Panc1 (cell line): Measurements from ENCODE around the gene CDCA7. TPM values are rescaled to one million over a fixed set of nuclear protein-coding genes. Genes with fewer than 3 reads are reported as not detected.

ENCODE experiments used
- ATAC-seq: fragments of 200-7000 bp; cut with Tn5 transposase; 2 replicates; pipeline ENCODE4 v1.9.1; 2020; ENCODE audit warnings: mild to moderate bottlenecking, moderate library complexity
- BruUV-seq: library from RNA; stranded (reverse); fragments of 400-500 nt; replicated peaks from 2 replicates; lab custom pipeline; 2021; lab: Mats Ljungman, UMichigan
- CTCF ChIA-PET: fragments of 300-600 bp; sonication (Branson Sonifier 250); formaldehyde crosslinking; loops from one replicate; lab custom pipeline; 2022; ENCODE audit warnings: antibody characterized with exemption; lab: Charles Lee
- POLR2A ChIA-PET: fragments of 300-600 bp; sonication (Branson Sonifier 250); formaldehyde crosslinking; loops from one replicate; lab custom pipeline; 2022; ENCODE audit warnings: antibody characterized with exemption; lab: Charles Lee
- DNase-seq: peaks from one replicate; pipeline ENCODE4 v3.0.0-alpha.2; 2010; ENCODE audit warnings: low read depth, low spot score
- H3K27ac ChIP-seq: 2 replicates; pipeline ENCODE4 v1.5.1; 2011; ENCODE audit warnings: mild to moderate bottlenecking, low read length, inconsistent platforms
- H3K27me3 ChIP-seq: fragments of 200-500 bp; sonication (Bioruptor generic); 2 replicates; pipeline ENCODE4 v1.6.0; 2014; ENCODE audit warnings: low read length, inconsistent platforms; ENCODE audit not compliant: control insufficient read depth, insufficient read depth
- H3K36me3 ChIP-seq: fragments of 200-500 bp; sonication (Bioruptor generic); 2 replicates; pipeline ENCODE4 v1.5.1; 2014; ENCODE audit warnings: inconsistent platforms, mild to moderate bottlenecking, low read length, moderate library complexity; ENCODE audit not compliant: control insufficient read depth, insufficient read depth
- H3K4me1 ChIP-seq: 2 replicates; pipeline ENCODE4 v1.5.1; 2011; ENCODE audit warnings: inconsistent platforms, mild to moderate bottlenecking, low read length, moderate library complexity; ENCODE audit not compliant: control insufficient read depth, insufficient read depth
- H3K4me3 ChIP-seq, 2 experiments: 2 replicates each; pipeline ENCODE4 v1.5.1; 2011 to 2012; ENCODE audit warnings: low read depth in 2 of 2, low read length in 2 of 2, mild to moderate bottlenecking in 2 of 2, inconsistent platforms in 1 of 2, moderate library complexity in 1 of 2
- H3K9me3 ChIP-seq: fragments of 200-500 bp; sonication (Bioruptor generic); 2 replicates; pipeline ENCODE4 v1.5.1; 2014; ENCODE audit warnings: low read depth, mild to moderate bottlenecking, inconsistent platforms, low read length, moderate library complexity; ENCODE audit not compliant: control insufficient read depth, insufficient read depth
- CTCF ChIP-seq: fragments of 450-650 bp; IDR thresholded peaks from 2 replicates; pipeline ENCODE4 v1.5.1; 2017; ENCODE audit warnings: mild to moderate bottlenecking
- POLR2AphosphoS5 ChIP-seq: IDR thresholded peaks from 2 replicates; pipeline ENCODE4 v1.6.1; 2012; ENCODE audit warnings: mild to moderate bottlenecking, low read depth, low read length, moderate library complexity
- REST ChIP-seq, 2 experiments: IDR thresholded peaks; 2 replicates each; pipeline ENCODE4 v1.6.1; 2011 to 2012; ENCODE audit warnings: low read depth in 2 of 2, control low read depth in 1 of 2, low read length in 1 of 2, mild to moderate bottlenecking in 1 of 2, moderate library complexity in 1 of 2; ENCODE audit not compliant: insufficient read depth in 1 of 2
- SIN3A ChIP-seq: IDR thresholded peaks from 2 replicates; pipeline ENCODE4 v1.6.1; 2012; ENCODE audit warnings: low read depth, mild to moderate bottlenecking, low read length, moderate library complexity, borderline replicate concordance; ENCODE audit not compliant: insufficient read depth
- TCF7L2 ChIP-seq: IDR thresholded peaks from 2 replicates; pipeline ENCODE4 v1.6.1; 2011; ENCODE audit warnings: mild to moderate bottlenecking, low read depth, low read length, inconsistent platforms
- in situ Hi-C: cut with HindIII; loops from 2 replicates; pipeline ENCODE4 v1.10.0; 2016; ENCODE audit warnings: low sequenced_read_pairs, low pct_unique_long_range_greater_than_20kb
- intact Hi-C: fragments of 100-400 bp; cut with micrococcal nuclease; formaldehyde crosslinking; loops from one replicate; pipeline ENCODE4 v1.10.0; 2022; ENCODE audit not compliant: unreplicated experiment
- total RNA-seq: library from RNA; stranded (reverse); gene quantifications from one replicate; pipeline ENCODE4 v1.2.1, GENCODE V29; 2021; ENCODE audit not compliant: unreplicated experiment

CDCA7 gene
- total RNA-seq, 1 experiment from 2014 or later = 60.5 TPM

GRCh38 chr2:173392731-173393130, 38.1 kb downstream of the CDCA7 start:
- no peaks in the 10 kb centered on the region for H3K36me3 ChIP-seq
- no peaks in the 10 kb centered on the region for H3K9me3 ChIP-seq
- no peaks in the 10 kb centered on the region for H3K27me3 ChIP-seq
- POLR2A ChIA-PET = no interaction called here
- TF ChIP-seq TCF7L2 (no peak), POLR2AphosphoS5 (no peak), SIN3A (no peak), REST (IDR thresholded peaks at IDR 0.05; ENCODE audit: insufficient read depth in 1 of 2, low read depth in 2 of 2, low read length in 1 of 2) (no peak), CTCF (no peak)
- ATAC-seq (no peak), DNase-seq (no peak)
- 0 out of 2 replicates have a peak, but pooled peaks cover 3% of the 10 kb centered on the region for H3K4me1 ChIP-seq
- H3K4me3 ChIP-seq = no peak overlapping the region
- in situ Hi-C loops = no loop called here
- no peak overlapping the region for H3K27ac ChIP-seq
- CTCF ChIA-PET = no interaction called here
- intact Hi-C loops = no loop called here
- no TSS peak for BruUV-seq

- Histone ChIP-seq H3K9me3 (no peaks in the 10 kb centered on the region), H3K27ac (no peak overlapping the region), H3K36me3 (no peaks in the 10 kb centered on the region), H3K4me1 (0 out of 2 replicates have a peak, but pooled peaks cover 3% of the 10 kb centered on the region), H3K27me3 (no peaks in the 10 kb centered on the region), H3K4me3 (no peak overlapping the region)
- ChIA-PET POLR2A (no interaction called here), CTCF (no interaction called here)
- no peak for ATAC-seq
- BruUV-seq = no TSS peak
- no peak for DNase-seq
- in situ Hi-C loops (no loop called here), intact Hi-C loops (no loop called here)
- TF ChIP-seq REST (IDR thresholded peaks at IDR 0.05; ENCODE audit: insufficient read depth in 1 of 2, low read depth in 2 of 2, low read length in 1 of 2) = no peak
- TF ChIP-seq POLR2AphosphoS5 = no peak
- no peak for TF ChIP-seq SIN3A
- TF ChIP-seq TCF7L2 = no peak
- TF ChIP-seq CTCF = no peak
Measured at GRCh38 chr2:173393186-173393585, 38.5 kb downstream of the CDCA7 start.
